8988T (cell line): ENCODE data around the gene CCR5AS.
"Not testable (repeated sequence)": the region's sequence is repeated elsewhere in the genome, so short reads cannot be mapped to it uniquely, and the experiment has no call there.

Experiments used
- DNase-seq: peaks from one replicate; pipeline ENCODE4 v3.0.0; 2011

CCR5AS gene

DNA sequence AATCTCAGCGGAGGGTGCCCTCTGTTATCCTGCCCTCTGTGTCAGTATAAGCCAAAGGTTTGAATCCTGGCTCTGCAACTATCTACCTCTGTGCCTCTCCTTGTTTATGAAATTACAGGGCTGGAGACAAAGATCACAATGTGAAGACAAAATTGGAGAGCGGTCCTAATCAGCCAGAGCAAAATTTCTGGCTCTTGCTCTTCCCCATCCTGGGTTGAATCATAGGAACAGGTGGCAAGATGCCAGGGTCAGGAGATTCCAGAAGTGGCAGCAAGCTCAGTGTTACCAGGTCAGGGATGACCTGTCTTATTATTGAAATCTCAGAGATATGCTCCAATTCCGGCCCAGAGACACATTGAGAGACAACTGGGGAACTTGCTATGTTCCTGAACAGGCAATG is 55.2 kb downstream of the CCR5AS start:
- no peak for DNase-seq

DNA sequence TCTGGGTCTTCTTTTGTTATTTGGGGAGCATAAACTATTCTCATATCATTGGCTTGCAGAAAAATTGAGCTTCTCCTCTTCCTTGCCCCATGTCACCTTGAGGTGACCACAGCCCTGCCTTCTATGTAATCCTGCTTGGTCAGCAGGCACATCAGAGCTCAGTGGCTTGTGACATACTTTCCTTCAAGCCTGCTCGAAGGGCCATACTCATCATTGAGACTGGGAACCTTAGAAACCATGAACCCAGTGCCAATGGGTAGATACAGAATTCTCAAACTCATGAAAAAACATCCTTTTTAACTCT is 56.7 kb downstream of the CCR5AS start:
- DNase-seq: no peak

DNA sequence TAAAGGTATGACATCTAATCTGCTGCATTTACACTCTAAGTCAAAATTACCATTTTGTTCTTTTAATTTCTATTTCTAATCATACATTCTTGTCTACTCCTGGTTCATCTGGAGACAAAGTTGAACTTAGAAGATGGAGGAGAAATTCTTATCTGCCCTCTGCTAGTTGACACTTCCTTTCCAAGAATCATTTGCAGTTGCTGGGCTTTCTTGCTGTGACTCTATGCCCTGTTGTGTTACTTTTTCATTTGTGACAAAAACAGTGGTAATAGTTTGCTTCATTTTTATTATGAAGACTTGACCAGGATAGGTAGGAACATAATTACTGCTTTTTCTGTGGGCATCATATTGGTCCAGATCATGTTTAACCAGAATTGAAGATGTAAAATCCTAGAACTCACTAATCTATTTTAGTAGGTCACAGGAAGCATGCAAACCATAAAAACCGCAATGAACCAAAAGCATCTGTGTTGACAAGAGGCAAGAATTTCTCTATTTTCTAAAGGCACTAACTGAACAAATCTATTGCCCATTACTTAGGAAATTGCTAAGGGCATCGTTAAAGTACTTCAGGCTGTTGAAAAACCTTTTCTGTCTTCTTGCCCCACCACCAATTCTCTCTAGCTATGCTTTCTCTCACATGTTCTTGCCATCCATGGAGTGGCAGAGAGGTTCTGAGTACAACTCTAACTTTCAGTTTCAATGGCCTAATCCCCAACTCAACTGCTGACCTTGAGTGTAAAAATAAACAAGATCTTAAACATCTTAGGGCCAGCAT is 57.2 kb downstream of the CCR5AS start:
- no peak for DNase-seq

DNA sequence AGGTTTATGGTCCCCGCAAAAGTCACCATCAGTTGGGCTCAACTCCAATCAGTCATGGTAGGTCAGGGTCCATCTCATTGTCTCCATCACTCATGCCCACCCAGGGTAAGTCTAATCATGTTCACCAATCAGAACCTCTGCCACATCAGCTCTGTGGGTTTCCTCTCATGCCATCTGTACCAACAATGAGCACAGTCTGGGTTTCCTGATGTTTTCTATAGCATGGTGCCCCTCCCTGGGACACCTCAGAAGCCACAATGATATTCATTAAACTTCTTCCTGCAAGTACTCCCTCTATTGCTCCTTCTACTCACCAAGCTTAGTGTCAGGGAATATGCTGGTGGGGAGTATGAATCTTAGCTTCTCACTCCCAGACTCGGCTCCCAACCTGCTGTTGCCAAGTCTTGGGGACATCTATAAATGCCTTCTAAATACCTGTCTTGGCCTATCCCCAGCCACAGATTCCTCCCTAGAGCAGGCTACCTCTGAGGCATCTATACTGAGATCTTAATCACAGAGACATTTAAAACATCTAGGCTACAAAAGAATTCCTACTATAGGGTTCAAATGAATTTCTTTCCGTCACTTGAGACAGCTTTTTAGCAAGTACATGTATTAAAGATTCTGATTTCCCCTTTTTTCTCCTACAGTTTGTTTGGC is 57.9 kb downstream of the CCR5AS start:
- no peak for DNase-seq

DNA sequence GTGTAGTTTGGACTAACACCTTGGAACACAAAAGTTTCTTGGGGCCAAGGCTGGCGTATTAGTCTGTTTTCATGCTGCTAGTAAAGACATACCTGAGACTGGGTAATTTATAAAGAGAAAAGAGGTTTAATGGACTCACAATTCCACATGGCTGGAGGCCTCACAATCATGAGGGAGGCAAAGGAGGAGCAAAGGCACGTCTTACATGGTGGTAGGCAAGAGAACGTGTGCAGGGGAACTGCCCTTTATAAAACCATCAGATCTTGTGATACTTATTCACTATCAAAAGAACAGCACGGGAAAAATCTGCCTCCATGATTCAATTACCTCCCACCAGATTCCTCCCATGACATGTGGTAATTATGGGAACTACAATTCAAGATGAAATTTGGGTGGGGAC is 62.4 kb downstream of the CCR5AS start:
- DNase-seq: no peak

DNA sequence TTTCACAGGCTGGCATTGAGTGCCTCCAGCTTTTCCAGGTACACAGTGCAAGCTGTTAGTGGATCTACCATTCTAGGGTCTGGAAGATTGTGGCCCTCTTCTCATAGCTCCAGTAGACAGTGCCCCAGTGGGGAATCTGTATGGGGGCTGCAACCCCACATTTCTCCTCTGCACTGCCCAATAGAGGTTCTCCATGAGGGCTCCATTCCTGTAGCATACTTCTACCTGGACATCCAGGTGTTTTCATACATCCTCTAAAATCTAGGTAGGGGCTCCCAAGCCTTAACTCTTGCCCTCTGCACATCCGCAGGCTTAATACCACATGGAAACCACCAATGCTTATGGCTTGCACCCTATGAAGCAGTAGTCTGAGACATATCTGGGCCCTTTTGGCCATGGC is 68.0 kb downstream of the CCR5AS start:
- DNase-seq: no peak

DNA sequence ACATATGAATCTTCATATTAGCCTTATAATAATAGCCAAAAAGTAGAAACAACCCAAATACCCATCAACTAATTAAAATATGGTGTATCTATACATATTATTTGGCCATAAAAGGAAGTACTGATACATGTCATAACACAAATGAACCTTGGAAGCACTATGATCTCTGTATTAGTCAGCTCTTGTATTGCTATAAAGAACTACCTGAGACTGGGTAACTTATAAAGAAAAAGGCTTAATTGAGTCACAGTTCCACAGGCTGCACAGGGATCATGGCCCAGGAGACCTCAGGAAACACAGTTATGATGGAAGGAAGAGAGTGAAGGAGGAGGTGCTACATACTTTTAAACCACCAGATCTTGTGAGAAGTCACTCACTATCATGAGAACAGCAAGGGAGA is 69.0 kb downstream of the CCR5AS start:
- DNase-seq: no peak

DNA sequence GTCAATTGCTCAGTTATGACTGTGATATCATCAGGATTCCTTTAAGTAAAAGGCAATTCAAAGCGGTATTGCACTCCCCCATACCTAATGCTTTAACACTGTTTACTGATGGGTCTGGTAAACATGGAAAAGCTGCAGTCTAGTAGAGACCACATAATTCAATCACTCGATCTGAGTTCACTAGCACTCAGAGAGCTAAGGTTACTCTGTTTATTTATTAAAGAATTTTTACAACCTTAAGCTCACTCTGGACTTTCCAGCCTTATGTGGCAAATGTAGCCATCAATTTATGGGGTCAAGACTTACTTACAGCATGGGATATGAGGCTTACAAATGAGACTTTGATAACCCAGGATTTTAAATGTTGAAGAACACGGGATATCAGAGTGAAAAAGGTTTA is 71.3 kb downstream of the CCR5AS start:
- no peak for DNase-seq

DNA sequence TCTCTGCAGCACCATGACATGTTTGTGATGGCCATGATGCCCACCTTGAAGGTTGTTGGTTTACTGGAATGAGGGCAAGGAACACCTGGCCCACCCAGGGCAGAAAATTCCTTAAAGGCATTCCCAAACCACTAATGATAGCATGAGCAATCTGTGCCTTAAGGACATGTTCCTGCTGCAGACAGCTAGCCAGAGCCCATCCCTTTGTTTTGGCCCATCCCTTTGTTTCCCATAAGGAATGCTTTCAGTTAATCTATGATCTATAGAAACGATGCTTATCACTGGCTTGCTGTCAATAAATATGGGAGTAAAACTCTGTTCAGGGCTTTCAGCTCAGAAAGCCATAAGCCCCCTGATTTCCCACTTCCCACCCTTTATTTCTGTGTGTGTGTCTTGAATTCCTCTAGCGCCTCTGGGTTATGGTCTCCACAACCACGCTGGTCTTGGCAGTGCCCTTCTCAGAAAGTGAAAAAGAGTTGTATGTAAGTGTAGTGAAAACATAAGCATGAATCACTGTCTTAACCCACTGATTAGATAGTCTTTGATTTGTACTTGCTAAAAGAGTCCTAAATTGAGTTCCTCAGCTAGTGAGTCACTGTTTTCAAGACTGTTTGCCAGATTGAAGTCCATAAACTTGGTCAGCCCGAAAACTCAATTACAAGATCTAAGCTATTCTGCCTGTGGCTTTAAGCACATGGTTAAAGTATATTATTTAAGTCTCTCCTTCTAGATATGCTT is 72.0 kb downstream of the CCR5AS start:
- no peak for DNase-seq

DNA sequence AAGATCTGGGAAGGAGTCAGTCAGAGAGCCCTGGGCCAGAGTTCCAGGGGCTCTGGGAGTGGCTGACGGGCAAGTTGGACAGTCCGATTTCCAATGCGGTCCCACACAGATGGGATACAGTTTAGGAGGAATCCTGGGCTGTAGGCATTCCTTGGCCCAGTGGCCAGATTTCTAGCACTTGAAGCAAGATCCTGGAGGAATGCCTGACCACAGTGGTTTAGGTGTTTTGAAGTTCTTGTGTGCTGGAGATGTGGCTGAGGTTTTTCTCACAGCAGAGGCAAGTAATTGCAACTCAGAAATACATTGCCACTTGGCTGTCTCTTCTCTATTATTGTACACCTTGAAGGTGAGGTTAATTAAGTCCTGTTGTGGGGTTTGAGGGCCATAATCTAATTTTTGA is 76.2 kb downstream of the CCR5AS start:
- DNase-seq: not testable (repeated sequence)

DNA sequence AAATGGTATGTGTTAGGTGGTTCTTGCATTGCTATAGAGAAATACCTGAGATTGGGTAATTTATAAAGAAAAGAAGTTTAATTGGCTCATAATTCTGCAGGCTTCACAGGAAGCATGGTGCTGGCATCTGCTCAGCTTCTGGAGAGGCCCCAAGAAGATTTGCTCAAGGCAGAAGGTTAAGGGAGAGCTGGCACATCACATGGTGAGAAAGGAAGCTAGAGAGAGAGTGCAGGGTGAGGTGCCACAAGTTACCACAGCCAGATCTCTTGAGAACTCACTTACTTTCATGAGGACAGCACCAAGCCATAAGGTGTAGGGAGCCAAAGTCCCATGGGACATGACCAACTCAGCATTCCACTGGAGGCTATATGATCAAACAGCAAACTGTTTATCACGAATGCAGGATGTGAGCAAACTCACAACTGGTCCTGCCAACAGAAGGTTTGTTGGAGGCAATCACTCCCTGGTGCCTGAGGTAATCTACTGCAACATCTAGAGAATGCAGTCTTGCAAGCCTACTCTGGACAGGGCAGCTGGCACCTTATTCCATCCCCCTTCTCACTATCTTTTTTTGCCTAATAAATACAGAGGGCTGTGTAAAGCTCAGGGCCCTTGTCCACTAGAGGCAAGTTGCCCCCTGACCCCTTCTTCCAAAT is 81.1 kb downstream of the CCR5AS start:
- DNase-seq: no peak

DNA sequence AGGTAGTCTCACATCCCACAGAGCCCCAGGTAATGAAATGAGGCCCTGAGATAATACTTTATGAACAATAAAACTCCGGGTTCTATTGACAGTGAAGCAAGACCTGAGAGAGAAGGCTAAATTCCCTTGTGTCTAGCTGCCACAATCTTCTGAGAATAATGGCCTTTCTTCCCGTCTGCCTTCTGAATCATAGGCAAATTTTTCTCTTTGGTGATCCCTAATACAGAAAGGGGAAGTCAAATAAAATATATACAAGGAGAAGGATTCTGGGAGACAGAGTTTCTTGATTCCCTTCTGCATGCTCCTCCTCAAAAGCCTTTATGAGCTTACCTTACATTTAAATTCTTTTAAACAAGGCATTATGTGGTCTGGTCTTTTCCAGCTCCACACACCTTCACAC is 82.8 kb downstream of the CCR5AS start:
- DNase-seq: no peak

DNA sequence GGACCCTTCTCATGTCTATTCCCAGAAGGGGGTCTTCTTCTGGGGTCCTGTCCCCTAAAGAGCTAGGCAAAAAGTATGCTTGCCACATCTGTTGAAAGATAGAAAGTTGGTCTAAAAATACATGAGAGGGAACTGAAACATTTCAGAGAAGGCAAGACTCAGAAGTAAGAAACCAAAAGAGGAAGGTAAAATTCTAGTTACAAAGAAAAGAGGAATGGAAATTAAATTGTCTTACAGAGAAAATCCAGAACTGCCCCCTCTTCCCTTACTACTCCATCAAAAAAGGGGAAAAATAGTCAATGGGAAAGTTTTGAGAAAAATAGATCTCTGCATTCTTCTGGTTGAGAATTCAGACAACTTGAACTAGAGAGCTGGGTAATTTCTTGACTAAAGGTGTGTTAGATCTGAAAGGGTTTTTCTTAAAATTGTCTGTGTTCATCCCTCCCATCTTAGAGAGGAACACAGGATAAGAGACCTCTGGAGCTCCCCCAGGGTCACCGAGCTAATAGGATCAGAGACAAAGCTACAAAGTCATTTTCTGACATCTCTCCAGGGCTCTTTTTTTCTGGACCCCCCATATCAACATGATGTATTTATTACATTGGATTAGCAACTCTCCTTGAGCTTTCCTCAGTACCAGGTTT is 85.3 kb downstream of the CCR5AS start:
- no peak for DNase-seq

DNA sequence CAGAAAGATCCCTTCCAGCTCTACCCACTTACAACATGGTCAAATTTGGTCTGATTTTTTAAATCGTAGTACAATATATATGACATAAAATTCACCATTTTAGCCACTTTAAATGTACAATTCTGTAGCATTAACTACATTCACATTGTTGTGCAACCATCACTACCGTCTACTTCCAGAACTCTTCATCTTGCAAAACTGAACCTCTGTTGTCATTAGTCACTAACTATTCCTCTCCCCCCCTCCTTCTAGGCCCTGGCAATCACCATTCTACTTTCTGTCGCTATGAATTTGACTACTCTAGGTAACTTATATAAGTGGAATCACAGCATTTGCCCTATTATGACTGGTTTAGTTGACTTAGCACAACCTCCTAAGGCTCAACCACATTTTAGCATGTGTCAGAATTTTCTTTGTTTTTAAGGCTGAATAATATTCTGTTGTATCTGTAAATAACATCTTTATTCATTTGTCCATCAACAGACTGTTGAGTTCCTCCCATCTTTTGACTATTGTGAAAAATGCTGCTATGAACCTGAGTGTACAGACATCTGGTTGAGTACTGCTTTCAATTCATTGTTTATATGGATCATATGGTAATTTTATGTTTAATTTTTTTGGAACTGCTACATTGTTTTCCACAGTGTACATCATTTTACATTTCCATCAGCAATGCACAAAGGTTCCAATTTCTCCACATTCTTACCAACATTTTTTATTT is 88.5 kb downstream of the CCR5AS start:
- no peak for DNase-seq

DNA sequence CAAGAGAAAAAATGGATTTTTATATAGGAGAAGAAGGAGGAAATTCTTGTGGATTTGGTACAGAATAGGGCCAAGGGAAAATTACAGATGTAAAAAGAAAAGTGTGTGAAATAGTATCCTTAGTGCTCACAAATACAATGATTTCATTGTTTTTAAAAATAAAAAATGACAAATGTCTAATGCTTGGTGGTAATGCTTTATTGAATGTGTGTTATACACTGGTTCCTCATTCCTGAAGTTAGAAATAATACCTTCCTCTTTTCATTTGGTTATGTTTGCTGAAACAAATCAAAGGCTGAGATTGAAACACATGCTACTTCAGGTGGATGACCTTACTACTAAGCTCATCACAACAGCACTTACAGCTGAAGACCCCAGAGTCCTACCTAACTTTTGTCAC is 90.7 kb downstream of the CCR5AS start:
- no peak for DNase-seq

DNA sequence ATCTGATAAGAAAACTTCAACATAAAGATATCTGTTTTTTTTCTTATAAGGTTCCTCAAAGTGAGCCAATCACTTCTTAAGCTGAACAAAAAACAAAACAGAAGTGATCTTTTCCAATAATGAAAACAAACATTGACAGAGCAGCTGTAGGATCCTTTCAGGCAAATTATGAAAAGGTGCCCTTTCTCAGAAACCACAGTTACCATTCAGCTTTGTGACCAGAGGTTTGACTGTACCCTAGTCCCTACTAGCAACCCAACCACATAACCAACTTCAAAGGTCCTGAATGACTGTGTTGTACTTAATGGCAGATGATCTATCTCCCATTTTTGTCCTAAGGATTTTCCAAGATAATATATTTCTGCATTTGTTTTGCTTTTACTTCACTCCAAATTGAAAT is 92.3 kb downstream of the CCR5AS start:
- no peak for DNase-seq
